GM18858 (cell line): ENCODE results near the gene TPK1.

Experiments
- ATAC-seq: cut with Tn5 transposase; IDR thresholded peaks from one replicate; pipeline ENCODE4 v1.9.1; 2021; ENCODE audit not compliant: unreplicated experiment

Gene TPK1

GRCh38 chr7:144534655-144535395, 301.0 kb downstream of the TPK1 start:
- ATAC-seq, result no peak

GRCh38 chr7:144534196-144534595, 301.7 kb downstream of the TPK1 start:
- ATAC-seq, result no peak

GRCh38 chr7:144531181-144531580, 304.7 kb downstream of the TPK1 start:
- no peak for ATAC-seq

- peak; percentile 100 for ATAC-seq
Observed at GRCh38 chr7:144529269-144529926, 306.5 kb downstream of the TPK1 start.

GRCh38 chr7:144528536-144529045, 307.3 kb downstream of the TPK1 start:
- no peak for ATAC-seq

- ATAC-seq, result no peak
Observed at GRCh38 chr7:144527051-144527471, 308.8 kb downstream of the TPK1 start.

- ATAC-seq, result no peak
Observed at GRCh38 chr7:144525956-144526355, 309.9 kb downstream of the TPK1 start.

- ATAC-seq, result no peak
Observed at GRCh38 chr7:144524271-144524670, 311.6 kb downstream of the TPK1 start.

- ATAC-seq, result no peak
Observed at GRCh38 chr7:144523621-144524020, 312.2 kb downstream of the TPK1 start.

GRCh38 chr7:144519925-144520324, 315.9 kb downstream of the TPK1 start:
- ATAC-seq, result no peak

- no peak for ATAC-seq
Observed at GRCh38 chr7:144518360-144518759, 317.5 kb downstream of the TPK1 start.

- ATAC-seq, result no peak
Observed at GRCh38 chr7:144517749-144518148, 318.1 kb downstream of the TPK1 start.

GRCh38 chr7:144516729-144517525, 318.9 kb downstream of the TPK1 start:
- ATAC-seq, result no peak

- ATAC-seq, result peak; percentile 37
Observed at GRCh38 chr7:144513334-144513733, 322.5 kb downstream of the TPK1 start.

- no peak for ATAC-seq
Observed at GRCh38 chr7:144510621-144511020, 325.2 kb downstream of the TPK1 start.

- ATAC-seq, result peak; percentile 93
Observed at GRCh38 chr7:144508702-144509101, 327.2 kb downstream of the TPK1 start.

- no peak for ATAC-seq
Observed at GRCh38 chr7:144503215-144503614, 332.6 kb downstream of the TPK1 start.

GRCh38 chr7:144500225-144500624, 335.6 kb downstream of the TPK1 start:
- no peak for ATAC-seq

GRCh38 chr7:144497282-144497681, 338.6 kb downstream of the TPK1 start:
- no peak for ATAC-seq

- no peak for ATAC-seq
Observed at GRCh38 chr7:144494355-144494754, 341.5 kb downstream of the TPK1 start.

- ATAC-seq, result no peak
Observed at GRCh38 chr7:144489504-144489903, 346.3 kb downstream of the TPK1 start.

- ATAC-seq, result no peak
Observed at GRCh38 chr7:144488977-144489376, 346.9 kb downstream of the TPK1 start.
